Fibroblast of peridontal ligament (primary cell): ENCODE measurements around the gene SLC14A1.

Experiments used
- DNase-seq: peaks from one replicate; pipeline ENCODE4 v3.0.0-alpha.2; 2010; ENCODE audit errors: extremely low read depth

The SLC14A1 gene

DNA sequence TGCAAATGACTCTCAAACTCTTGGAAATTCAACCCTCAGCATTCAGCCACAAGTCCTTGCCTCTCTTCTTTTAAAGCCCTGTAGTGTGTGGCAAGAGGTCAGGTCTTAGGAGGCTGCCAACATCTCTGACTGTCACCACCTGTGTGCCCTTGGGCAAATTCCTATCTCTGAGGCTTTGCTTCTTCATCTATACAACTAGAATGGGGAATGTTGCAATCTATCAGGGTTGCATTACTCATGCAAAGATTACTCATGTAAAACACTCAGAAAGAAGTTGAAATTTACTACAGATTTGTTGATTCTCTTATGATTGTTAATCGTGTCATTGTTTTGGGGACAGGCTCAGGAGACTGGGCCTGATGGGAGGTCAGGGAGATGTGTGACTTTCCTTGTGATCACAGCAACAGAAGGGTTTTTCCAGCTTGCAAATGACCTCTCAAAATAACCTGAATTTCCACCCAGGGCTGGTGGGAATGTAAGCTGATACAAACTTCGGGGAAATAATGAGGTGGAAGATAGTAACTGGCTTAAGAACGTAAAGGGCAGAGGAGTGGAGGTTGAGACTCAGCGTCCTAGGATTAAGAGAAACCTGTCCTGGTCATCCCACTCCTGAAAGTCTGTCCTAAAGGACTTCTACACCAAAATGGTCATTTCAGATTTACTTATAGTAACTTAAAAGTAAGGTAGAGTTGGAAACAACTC, 69.4 kb downstream of the SLC14A1 start:
- peak; percentile 89 for DNase-seq

DNA sequence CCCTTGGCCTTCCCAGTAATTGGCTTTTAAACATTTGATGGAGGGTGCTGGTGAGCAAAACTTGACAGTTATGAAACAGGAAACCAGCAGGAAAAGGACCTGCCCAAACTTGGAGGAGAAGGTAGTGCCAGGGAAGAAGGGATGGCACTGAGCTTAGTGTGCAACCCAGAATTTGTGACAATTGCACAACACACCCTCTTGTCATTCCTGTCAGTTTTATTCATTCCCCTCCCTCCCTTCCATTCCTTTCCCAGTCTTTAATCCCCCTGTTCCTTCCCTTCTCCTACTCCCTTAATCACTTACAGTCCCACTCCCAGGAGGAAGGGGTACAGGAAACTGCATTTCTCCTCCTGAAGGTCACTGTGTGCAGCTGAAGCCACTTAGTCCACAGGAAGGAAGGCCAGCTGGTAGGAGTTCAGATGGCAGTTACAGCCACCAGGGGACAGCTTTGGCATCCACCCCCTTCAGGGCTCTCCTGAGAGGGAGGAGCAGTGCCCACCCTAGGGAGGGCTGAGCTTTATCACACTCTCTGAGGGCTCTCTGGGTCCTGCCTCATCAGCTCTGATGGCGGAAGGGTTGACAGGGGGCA, 77.5 kb downstream of the SLC14A1 start:
- DNase-seq, result no peak
